Measurements from ENCODE around the gene MYOG. TPM values are rescaled to one million over a fixed set of nuclear protein-coding genes. Genes with fewer than 3 reads are reported as not detected.

Gene MYOG
- total and polyA plus RNA-seq, 10 of the 15 experiments (the other 5 are each of a cell fraction or from before 2014, with no cell fraction given), result not detected

- Histone ChIP-seq H3K9me3 (replicated peaks; ENCODE audit: control insufficient read depth, insufficient read depth, low read length) (no peaks in the 10 kb centered on the region), H3K36me3 (ENCODE audit: control insufficient read depth in 2 of 2, insufficient read depth in 2 of 2, low read length in 1 of 2) (no peaks in the 10 kb centered on the region), H4K20me1 (ENCODE audit: control insufficient read depth, insufficient read depth) (no peaks in the 10 kb centered on the region), H3K27ac (ENCODE audit: control insufficient read depth, insufficient read depth) (no peak overlapping the region), H3K9ac (ENCODE audit: control insufficient read depth, insufficient read depth, low read length) (no peak overlapping the region), H3K4me3 (no peak overlapping the region), H3K4me1 (ENCODE audit: control insufficient read depth, insufficient read depth, low read length) (no peaks in the 10 kb centered on the region; the same call in 1 of the 2 replicates), H3K79me2 (ENCODE audit: control insufficient read depth, insufficient read depth, low read length) (no peaks in the 10 kb centered on the region), H3K27me3 (replicated peaks in 1 of 2; ENCODE audit: control insufficient read depth in 2 of 2, insufficient read depth in 2 of 2, low read length in 1 of 2) (peaks cover 3 to 10% of the 10 kb centered on the region in 2 experiments; a peak in 2 of 4 replicates), H2AFZ (ENCODE audit: control insufficient read depth, low read depth, low read length) (no peak overlapping the region), H3K4me2 (ENCODE audit: control insufficient read depth, insufficient read depth) (no peak overlapping the region)
- in situ Hi-C loops (cut with MboI) (no loop called here), intact Hi-C loops (cut with micrococcal nuclease; ENCODE audit: unreplicated experiment) (no loop called here)
- ChIA-PET POLR2A (interaction anchor here (1.1 kb wide), 1 partner anchor 25 kb away, joined by 5 read pairs; no protein-coding TSS in a partner anchor), RAD21 (ENCODE audit: unreplicated experiment) (no interaction called here), SMC1A (ENCODE audit: uncharacterized antibody, unreplicated experiment) (interaction anchor here (0.8 kb wide), 1 partner anchor 9 kb away, joined by 4 read pairs; no protein-coding TSS in a partner anchor), CTCF (interaction anchor here (1.5 kb wide), 1 partner anchor 10 kb away, joined by 4 read pairs; no protein-coding TSS in a partner anchor)
- TF ChIP-seq RELA (IDR thresholded peaks at IDR 0.05; ENCODE audit: borderline replicate concordance, partially characterized antibody) (no peak), BHLHE40 (IDR thresholded peaks at IDR 0.05; ENCODE audit: borderline replicate concordance in 1 of 2, low read depth in 2 of 2, low read length in 1 of 2) (no peak), CEBPZ (IDR thresholded peaks at IDR 0.05; ENCODE audit: low read depth, low read length) (no peak), STAT1 (conservative IDR thresholded peaks at IDR 0.05) (no peak), SUZ12 (IDR thresholded peaks at IDR 0.05; ENCODE audit: unreplicated experiment) (no peak), CBFB (IDR thresholded peaks at IDR 0.05; ENCODE audit: low read depth) (no peak), PAX8 (IDR thresholded peaks at IDR 0.05) (no peak), NFIC (IDR thresholded peaks at IDR 0.05; ENCODE audit: low read depth, low read length) (no peak), ZSCAN29 (IDR thresholded peaks at IDR 0.05) (no peak), MTA3 (IDR thresholded peaks at IDR 0.05; ENCODE audit: borderline replicate concordance, low read length) (no peak)
- TF ChIP-seq, protein P1, sequence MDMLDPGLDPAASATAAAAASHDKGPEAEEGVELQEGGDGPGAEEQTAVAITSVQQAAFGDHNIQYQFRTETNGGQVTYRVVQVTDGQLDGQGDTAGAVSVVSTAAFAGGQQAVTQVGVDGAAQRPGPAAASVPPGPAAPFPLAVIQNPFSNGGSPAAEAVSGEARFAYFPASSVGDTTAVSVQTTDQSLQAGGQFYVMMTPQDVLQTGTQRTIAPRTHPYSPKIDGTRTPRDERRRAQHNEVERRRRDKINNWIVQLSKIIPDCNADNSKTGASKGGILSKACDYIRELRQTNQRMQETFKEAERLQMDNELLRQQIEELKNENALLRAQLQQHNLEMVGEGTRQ (IDR thresholded peaks at IDR 0.05; ENCODE audit: borderline replicate concordance, low read depth, low read length), result no peak
- TF ChIP-seq, protein P2, sequence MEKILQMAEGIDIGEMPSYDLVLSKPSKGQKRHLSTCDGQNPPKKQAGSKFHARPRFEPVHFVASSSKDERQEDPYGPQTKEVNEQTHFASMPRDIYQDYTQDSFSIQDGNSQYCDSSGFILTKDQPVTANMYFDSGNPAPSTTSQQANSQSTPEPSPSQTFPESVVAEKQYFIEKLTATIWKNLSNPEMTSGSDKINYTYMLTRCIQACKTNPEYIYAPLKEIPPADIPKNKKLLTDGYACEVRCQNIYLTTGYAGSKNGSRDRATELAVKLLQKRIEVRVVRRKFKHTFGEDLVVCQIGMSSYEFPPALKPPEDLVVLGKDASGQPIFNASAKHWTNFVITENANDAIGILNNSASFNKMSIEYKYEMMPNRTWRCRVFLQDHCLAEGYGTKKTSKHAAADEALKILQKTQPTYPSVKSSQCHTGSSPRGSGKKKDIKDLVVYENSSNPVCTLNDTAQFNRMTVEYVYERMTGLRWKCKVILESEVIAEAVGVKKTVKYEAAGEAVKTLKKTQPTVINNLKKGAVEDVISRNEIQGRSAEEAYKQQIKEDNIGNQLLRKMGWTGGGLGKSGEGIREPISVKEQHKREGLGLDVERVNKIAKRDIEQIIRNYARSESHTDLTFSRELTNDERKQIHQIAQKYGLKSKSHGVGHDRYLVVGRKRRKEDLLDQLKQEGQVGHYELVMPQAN (conservative IDR thresholded peaks at IDR 0.05), result no peak
- TF ChIP-seq, protein P3, sequence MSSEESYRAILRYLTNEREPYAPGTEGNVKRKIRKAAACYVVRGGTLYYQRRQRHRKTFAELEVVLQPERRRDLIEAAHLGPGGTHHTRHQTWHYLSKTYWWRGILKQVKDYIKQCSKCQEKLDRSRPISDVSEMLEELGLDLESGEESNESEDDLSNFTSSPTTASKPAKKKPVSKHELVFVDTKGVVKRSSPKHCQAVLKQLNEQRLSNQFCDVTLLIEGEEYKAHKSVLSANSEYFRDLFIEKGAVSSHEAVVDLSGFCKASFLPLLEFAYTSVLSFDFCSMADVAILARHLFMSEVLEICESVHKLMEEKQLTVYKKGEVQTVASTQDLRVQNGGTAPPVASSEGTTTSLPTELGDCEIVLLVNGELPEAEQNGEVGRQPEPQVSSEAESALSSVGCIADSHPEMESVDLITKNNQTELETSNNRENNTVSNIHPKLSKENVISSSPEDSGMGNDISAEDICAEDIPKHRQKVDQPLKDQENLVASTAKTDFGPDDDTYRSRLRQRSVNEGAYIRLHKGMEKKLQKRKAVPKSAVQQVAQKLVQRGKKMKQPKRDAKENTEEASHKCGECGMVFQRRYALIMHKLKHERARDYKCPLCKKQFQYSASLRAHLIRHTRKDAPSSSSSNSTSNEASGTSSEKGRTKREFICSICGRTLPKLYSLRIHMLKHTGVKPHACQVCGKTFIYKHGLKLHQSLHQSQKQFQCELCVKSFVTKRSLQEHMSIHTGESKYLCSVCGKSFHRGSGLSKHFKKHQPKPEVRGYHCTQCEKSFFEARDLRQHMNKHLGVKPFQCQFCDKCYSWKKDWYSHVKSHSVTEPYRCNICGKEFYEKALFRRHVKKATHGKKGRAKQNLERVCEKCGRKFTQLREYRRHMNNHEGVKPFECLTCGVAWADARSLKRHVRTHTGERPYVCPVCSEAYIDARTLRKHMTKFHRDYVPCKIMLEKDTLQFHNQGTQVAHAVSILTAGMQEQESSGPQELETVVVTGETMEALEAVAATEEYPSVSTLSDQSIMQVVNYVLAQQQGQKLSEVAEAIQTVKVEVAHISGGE (CRISPR knock-in tag; IDR thresholded peaks at IDR 0.05), result no peak
- 19% methylated on average over 2 of the region's 2 CpGs for WGBS (ENCODE audit: insufficient coverage, insufficient replicate concordance, low lambda C conversion rate, missing lambda C conversion rate)
- DNase-seq (ENCODE audit: low read depth, low spot score) (no peak), FAIRE-seq (no peak), ATAC-seq (no peak)
- BruUV-seq (replicated peaks), result no TSS peak
Measured at GRCh38 chr1:203073469-203073868, 12.3 kb downstream of the MYOG start.
